IMR-90 (cell line): ENCODE results near the gene ENOX1. TPM values are rescaled to one million over a fixed set of nuclear protein-coding genes. Genes with fewer than 3 reads are reported as not detected.
A peak's percentile ranks its signal among the peaks of the same experiment; 100 is the strongest.

Source experiments
- ATAC-seq: fragments of 200-7000 bp; cut with Tn5 transposase; 2 replicates; pipeline ENCODE4 v1.9.1; 2020; ENCODE audit warnings: low read depth, mild to moderate bottlenecking, moderate library complexity
- BruUV-seq: library from RNA; stranded (reverse); fragments of 400-500 nt; replicated peaks from 2 replicates; lab custom pipeline; 2021; lab: Mats Ljungman, UMichigan
- CTCF ChIA-PET: fragments of 300-600 bp; formaldehyde crosslinking; extraction: SDS; loops from one replicate; lab custom pipeline; 2021; ENCODE audit warnings: antibody characterized with exemption; lab: Yijun Ruan, JAX
- POLR2A ChIA-PET: fragments of 300-600 bp; sonication (Branson Sonifier 250); formaldehyde crosslinking; loops from one replicate; lab custom pipeline; 2022; ENCODE audit warnings: antibody characterized with exemption; ENCODE audit not compliant: unreplicated experiment; lab: Charles Lee
- DNase-seq: peaks from one replicate; pipeline ENCODE4 v3.0.0; 2013
- H2AFZ ChIP-seq: replicated peaks from 2 replicates; pipeline ENCODE3; 2013; ENCODE audit warnings: low read length, mild to moderate bottlenecking; ENCODE audit not compliant: poor library complexity
- H2AK5ac ChIP-seq: 2 replicates; pipeline ENCODE4 v1.6.1; 2013; ENCODE audit warnings: low read depth, low read length, inconsistent platforms
- H2AK9ac ChIP-seq: replicated peaks from 2 replicates; pipeline ENCODE3; 2013; ENCODE audit warnings: mild to moderate bottlenecking, low read depth, low read length, moderate library complexity; ENCODE audit not compliant: poor library complexity
- H2BK120ac ChIP-seq: 2 replicates; pipeline ENCODE4 v1.6.1; 2013; ENCODE audit warnings: low read depth, low read length, inconsistent platforms
- H2BK15ac ChIP-seq: 3 replicates; pipeline ENCODE4 v1.6.1; 2013; ENCODE audit warnings: low read depth, low read length, inconsistent platforms
- H2BK20ac ChIP-seq: 2 replicates; pipeline ENCODE4 v1.6.1; 2013; ENCODE audit warnings: low read depth, mild to moderate bottlenecking, inconsistent platforms, low read length, moderate library complexity
- H2BK5ac ChIP-seq: 2 replicates; pipeline ENCODE4 v1.6.1; 2013; ENCODE audit warnings: mild to moderate bottlenecking, low read depth, low read length, inconsistent platforms; ENCODE audit not compliant: poor library complexity, severe bottlenecking
- H3K14ac ChIP-seq: replicated peaks from 2 replicates; pipeline ENCODE4 v1.6.1; 2013; ENCODE audit warnings: low read depth, low read length, inconsistent platforms
- H3K18ac ChIP-seq: 2 replicates; pipeline ENCODE4 v1.6.1; 2013; ENCODE audit warnings: low read depth, low read length, control low read depth
- H3K23ac ChIP-seq: 2 replicates; pipeline ENCODE4 v1.6.1; 2013; ENCODE audit warnings: low read depth, low read length, inconsistent platforms
- H3K27ac ChIP-seq: 2 replicates; pipeline ENCODE4 v1.5.1; 2013; ENCODE audit warnings: mild to moderate bottlenecking, control low read depth, low read length; ENCODE audit not compliant: insufficient read depth
- H3K27me3 ChIP-seq: 2 replicates; pipeline ENCODE4 v1.6.1; 2013; ENCODE audit warnings: low read length; ENCODE audit not compliant: control insufficient read depth, insufficient read depth
- H3K36me3 ChIP-seq: 2 replicates; pipeline ENCODE4 v1.6.1; 2013; ENCODE audit warnings: low read length, mixed read lengths; ENCODE audit not compliant: control insufficient read depth, insufficient read depth
- H3K4ac ChIP-seq: 2 replicates; pipeline ENCODE4 v1.6.1; 2013; ENCODE audit warnings: low read depth, low read length, inconsistent platforms
- H3K4me1 ChIP-seq: 2 replicates; pipeline ENCODE4 v1.6.1; 2013; ENCODE audit warnings: low read length, mixed read lengths; ENCODE audit not compliant: control insufficient read depth, insufficient read depth
- H3K4me2 ChIP-seq: 2 replicates; pipeline ENCODE4 v1.6.1; 2013; ENCODE audit warnings: low read depth, mild to moderate bottlenecking, control low read depth, low read length, moderate library complexity
- H3K4me3 ChIP-seq: 2 replicates; pipeline ENCODE4 v1.5.1; 2013; ENCODE audit warnings: low read depth, mild to moderate bottlenecking, control low read depth, low read length, moderate library complexity; ENCODE audit not compliant: insufficient read depth
- H3K56ac ChIP-seq: 2 replicates; pipeline ENCODE4 v1.6.1; 2013; ENCODE audit warnings: low read length, inconsistent platforms; ENCODE audit not compliant: insufficient read depth; ENCODE audit errors: extremely low read depth
- H3K79me1 ChIP-seq, 2 experiments: 2 replicates each; pipeline ENCODE4 v1.6.1; 2013; ENCODE audit warnings: low read length in 2 of 2, inconsistent platforms in 1 of 2, low read depth in 1 of 2
- H3K9ac ChIP-seq: 2 replicates; pipeline ENCODE4 v1.6.1; 2013; ENCODE audit warnings: low read depth, low read length, control low read depth
- H3K9me1 ChIP-seq: 2 replicates; pipeline ENCODE4 v1.6.1; 2013; ENCODE audit warnings: low read length, inconsistent platforms; ENCODE audit not compliant: insufficient read depth
- H3K9me3 ChIP-seq: 2 replicates; pipeline ENCODE4 v1.6.1; 2013; ENCODE audit warnings: low read length; ENCODE audit not compliant: control insufficient read depth, insufficient read depth
- H4K20me1 ChIP-seq: 2 replicates; pipeline ENCODE4 v1.6.1; 2013; ENCODE audit warnings: low read length, inconsistent platforms; ENCODE audit not compliant: insufficient read depth
- H4K5ac ChIP-seq: 2 replicates; pipeline ENCODE4 v1.6.1; 2013; ENCODE audit warnings: mild to moderate bottlenecking, low read depth, low read length, control low read depth
- H4K8ac ChIP-seq, 2 experiments: 2 replicates each; pipeline ENCODE4 v1.6.1; 2013; ENCODE audit warnings: low read depth in 2 of 2, low read length in 2 of 2, control low read depth in 1 of 2, inconsistent platforms in 1 of 2
- H4K91ac ChIP-seq: 2 replicates; pipeline ENCODE4 v1.6.1; 2013; ENCODE audit warnings: low read depth, low read length, inconsistent platforms; ENCODE audit not compliant: insufficient read depth
- BHLHE40 ChIP-seq: fragments of 150-350 bp; IDR thresholded peaks from 2 replicates; pipeline ENCODE4 v1.6.1; 2016; ENCODE audit warnings: mild to moderate bottlenecking, low read depth, low read length
- CEBPB ChIP-seq: IDR thresholded peaks from 2 replicates; pipeline ENCODE4 v1.6.1; 2012; ENCODE audit warnings: low read depth, low read length, improper control_type of control experiment
- CHD1 ChIP-seq: IDR thresholded peaks from 2 replicates; pipeline ENCODE4 v1.6.1; 2012; ENCODE audit warnings: low read depth, low read length, improper control_type of control experiment
- FOS ChIP-seq: fragments of 150-350 bp; IDR thresholded peaks from 2 replicates; pipeline ENCODE4 v1.6.1; 2016; ENCODE audit warnings: low read depth, low read length
- POLR2A ChIP-seq: IDR thresholded peaks from 2 replicates; pipeline ENCODE4 v1.6.1; 2012; ENCODE audit warnings: mild to moderate bottlenecking, low read depth, low read length
- RAD21 ChIP-seq: IDR thresholded peaks from 2 replicates; pipeline ENCODE4 v1.6.1; 2012; ENCODE audit warnings: low read length, improper control_type of control experiment
- RFX5 ChIP-seq: IDR thresholded peaks from 2 replicates; pipeline ENCODE4 v1.8.0; 2012; ENCODE audit warnings: low read depth, mild to moderate bottlenecking, low read length, moderate library complexity
- SMC3 ChIP-seq: fragments of 150-350 bp; IDR thresholded peaks from 2 replicates; pipeline ENCODE4 v1.6.1; 2016; ENCODE audit warnings: low read depth, mild to moderate bottlenecking, antibody characterized with exemption, low read length, moderate library complexity
- WGBS, 2 experiments: methylation state at CpG; one replicate each; pipeline versions ENCODE4 v1.1.5 to v1.1.7; 2013; ENCODE audit warnings: missing lambda C conversion rate in 2 of 2; ENCODE audit not compliant: insufficient read length in 1 of 2; ENCODE audit errors: extremely low coverage in 2 of 2; 5-methylcytosine and 5-hydroxymethylcytosine counted together
- dilution Hi-C: fragments of 300-500 bp; cut with HindIII; formaldehyde crosslinking; loops from one replicate; pipeline ENCODE4 v1.14.3; 2018; ENCODE audit warnings: low sequenced_read_pairs; ENCODE audit not compliant: unreplicated experiment
- in situ Hi-C: fragments of 300-500 bp; cut with MboI; formaldehyde crosslinking; loops from 3 replicates; pipeline ENCODE4 v1.14.3; 2019; ENCODE audit warnings: low sequenced_read_pairs, inconsistent platforms, mixed read lengths
- intact Hi-C: fragments of 100-400 bp; cut with micrococcal nuclease; formaldehyde crosslinking; loops from 2 replicates; pipeline ENCODE4 v1.10.0; 2022
- polyA plus RNA-seq, 3 experiments: library from polyadenylated mRNA; depleted of rRNA; stranded (reverse); fragments of >200 nt; gene quantifications; 2 replicates each; pipeline ENCODE4 v1.2.3, GENCODE V29; 2012; ENCODE audit warnings: low replicate concordance in 1 of 3
- total RNA-seq: library from RNA; depleted of rRNA; stranded (reverse); fragments of >200 nt; gene quantifications from 2 replicates; pipeline ENCODE4 v1.2.3, GENCODE V29; 2012
- TF ChIP-seq, protein P1 (sequence below): fragments of 150-350 bp; IDR thresholded peaks from 2 replicates; pipeline ENCODE4 v1.6.1; 2016; ENCODE audit warnings: low read depth, mild to moderate bottlenecking, low read length, moderate library complexity, borderline replicate concordance
- TF ChIP-seq, protein P2 (sequence below): conservative IDR thresholded peaks from 2 replicates; pipeline ENCODE4 v1.5.1; 2012; ENCODE audit warnings: mild to moderate bottlenecking, low read depth, low read length, improper control_type of control experiment

The ENOX1 gene
- total and polyA plus RNA-seq, 2 of the 4 experiments (the other 2 are of a cell fraction): 0.99 to 1.3 TPM

DNA sequence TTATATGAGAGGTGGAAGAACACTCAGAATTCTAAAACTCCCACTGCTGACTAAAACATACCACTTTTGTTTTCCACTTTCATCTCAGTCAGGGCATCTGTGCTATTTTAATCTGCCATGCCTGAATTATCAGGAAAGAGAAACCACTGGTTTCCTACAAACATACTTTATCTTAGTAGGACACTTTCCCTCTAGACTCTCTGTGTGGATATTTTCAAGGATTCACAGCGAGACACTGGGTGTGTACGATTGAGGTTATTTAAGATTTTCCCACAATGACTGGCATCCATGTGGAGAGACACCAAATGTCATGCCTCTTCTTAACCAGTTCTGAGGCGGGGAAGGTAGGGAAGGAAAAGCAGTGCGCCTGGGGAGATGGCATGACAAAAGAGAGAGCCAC is 212.2 kb downstream of the ENOX1 start:
- Histone ChIP-seq H3K9me3 (no peaks in the 10 kb centered on the region), H2BK20ac (peak overlapping the region; percentile 23; the same call in 1 of the 2 replicates), H3K9ac (no peak overlapping the region), H3K4ac (no peak overlapping the region), H3K79me1 (no peaks in the 10 kb centered on the region), H3K4me1 (peaks cover 7% of the 10 kb centered on the region), H2AK5ac (no peak overlapping the region), H3K18ac (no peak overlapping the region), H3K27me3 (no peaks in the 10 kb centered on the region; the same call in 1 of the 2 replicates), H4K8ac (no peak overlapping the region), H3K27ac (no peak overlapping the region), H3K23ac (no peak overlapping the region), H3K4me2 (no peak overlapping the region), H3K14ac (no peak overlapping the region; the same call in 1 of the 2 replicates), H4K91ac (no peak overlapping the region; the same call in 1 of the 2 replicates), H2AFZ (peak overlapping the region; percentile 15), H2AK9ac (no peak overlapping the region), H2BK120ac (no peak overlapping the region), H3K4me3 (no peak overlapping the region), H3K56ac (no peak overlapping the region), H2BK5ac (no peak overlapping the region), H3K36me3 (no peaks in the 10 kb centered on the region), H4K20me1 (no peaks in the 10 kb centered on the region), H2BK15ac (no peak overlapping the region), H4K5ac (no peak overlapping the region), H3K9me1 (0 out of 2 replicates have a peak, but pooled peaks cover 2% of the 10 kb centered on the region)
- POLR2A ChIA-PET: no interaction called here
- TF ChIP-seq FOS (no peak), RFX5 (no peak), SMC3 (no peak), POLR2A (no peak), RAD21 (no peak), CHD1 (no peak), BHLHE40 (no peak), CEBPB (no peak)
- TF ChIP-seq, protein P1, sequence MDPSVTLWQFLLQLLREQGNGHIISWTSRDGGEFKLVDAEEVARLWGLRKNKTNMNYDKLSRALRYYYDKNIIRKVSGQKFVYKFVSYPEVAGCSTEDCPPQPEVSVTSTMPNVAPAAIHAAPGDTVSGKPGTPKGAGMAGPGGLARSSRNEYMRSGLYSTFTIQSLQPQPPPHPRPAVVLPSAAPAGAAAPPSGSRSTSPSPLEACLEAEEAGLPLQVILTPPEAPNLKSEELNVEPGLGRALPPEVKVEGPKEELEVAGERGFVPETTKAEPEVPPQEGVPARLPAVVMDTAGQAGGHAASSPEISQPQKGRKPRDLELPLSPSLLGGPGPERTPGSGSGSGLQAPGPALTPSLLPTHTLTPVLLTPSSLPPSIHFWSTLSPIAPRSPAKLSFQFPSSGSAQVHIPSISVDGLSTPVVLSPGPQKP: no peak
- TF ChIP-seq, protein P2, sequence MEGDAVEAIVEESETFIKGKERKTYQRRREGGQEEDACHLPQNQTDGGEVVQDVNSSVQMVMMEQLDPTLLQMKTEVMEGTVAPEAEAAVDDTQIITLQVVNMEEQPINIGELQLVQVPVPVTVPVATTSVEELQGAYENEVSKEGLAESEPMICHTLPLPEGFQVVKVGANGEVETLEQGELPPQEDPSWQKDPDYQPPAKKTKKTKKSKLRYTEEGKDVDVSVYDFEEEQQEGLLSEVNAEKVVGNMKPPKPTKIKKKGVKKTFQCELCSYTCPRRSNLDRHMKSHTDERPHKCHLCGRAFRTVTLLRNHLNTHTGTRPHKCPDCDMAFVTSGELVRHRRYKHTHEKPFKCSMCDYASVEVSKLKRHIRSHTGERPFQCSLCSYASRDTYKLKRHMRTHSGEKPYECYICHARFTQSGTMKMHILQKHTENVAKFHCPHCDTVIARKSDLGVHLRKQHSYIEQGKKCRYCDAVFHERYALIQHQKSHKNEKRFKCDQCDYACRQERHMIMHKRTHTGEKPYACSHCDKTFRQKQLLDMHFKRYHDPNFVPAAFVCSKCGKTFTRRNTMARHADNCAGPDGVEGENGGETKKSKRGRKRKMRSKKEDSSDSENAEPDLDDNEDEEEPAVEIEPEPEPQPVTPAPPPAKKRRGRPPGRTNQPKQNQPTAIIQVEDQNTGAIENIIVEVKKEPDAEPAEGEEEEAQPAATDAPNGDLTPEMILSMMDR: no peak
- WGBS, 2 experiments: no CpG with 5 or more reads among the region's 4 CpGs
- in situ Hi-C loops (no loop called here), intact Hi-C loops (no loop called here), dilution Hi-C loops (no loop called here)
- CTCF ChIA-PET: no interaction called here
- no TSS peak for BruUV-seq
- DNase-seq (no peak), ATAC-seq (no peak)
